Hematopoietic multipotent progenitor cell treated with erythropoietin and hydrocortisone succinate and interleukin-3 and kit ligand, for 17 days (in vitro differentiated cells): ENCODE data around the gene HAND2.

Source experiments
- DNase-seq: peaks from one replicate; pipeline ENCODE4 v3.0.0-alpha.2; 2015; ENCODE audit warnings: low spot score

The HAND2 gene

DNA sequence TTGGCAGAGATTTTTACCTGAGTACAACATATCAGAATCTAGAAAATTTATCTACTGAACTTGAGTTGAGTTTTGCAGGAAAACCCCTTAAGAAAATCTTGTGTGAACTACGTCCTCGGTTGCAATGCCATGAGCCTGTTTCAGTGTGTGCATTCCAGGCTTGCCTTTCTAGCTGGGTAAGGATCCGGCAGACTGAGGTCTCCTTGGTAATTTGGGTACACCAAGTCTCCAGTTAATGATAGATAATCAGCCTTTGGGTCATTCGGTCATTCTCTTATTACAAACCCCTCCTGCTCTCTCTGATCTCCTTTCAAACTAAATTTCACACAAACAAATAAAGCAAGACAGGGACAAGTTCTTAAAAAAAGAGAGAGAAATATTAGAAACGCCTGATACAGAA is 5.9 kb upstream of the HAND2 start:
- DNase-seq = no peak

GRCh38 chr4:173535165-173535902 is 5.3 kb upstream of the HAND2 start:
- DNase-seq = no peak

DNA sequence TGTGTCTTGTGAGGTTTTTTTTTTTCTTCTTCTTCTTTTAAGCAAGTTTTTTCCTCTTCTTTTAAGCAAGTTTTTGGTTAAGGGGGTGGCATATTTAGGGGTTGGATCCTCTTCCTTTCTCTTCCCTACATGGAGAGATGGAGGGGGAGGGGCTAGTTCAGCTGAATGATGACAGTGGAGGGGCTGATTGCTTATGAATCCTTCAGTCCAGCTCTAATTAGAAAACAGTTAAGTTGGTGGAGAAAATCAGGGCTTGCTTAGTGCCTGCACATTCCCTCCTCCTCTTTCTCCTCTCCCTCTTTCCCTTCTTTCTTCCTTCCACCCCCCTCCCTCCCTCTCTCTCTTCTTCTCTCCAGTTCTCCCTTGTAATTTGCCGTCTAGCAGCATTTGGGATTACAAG is 4.4 kb upstream of the HAND2 start:
- DNase-seq = no peak

DNA sequence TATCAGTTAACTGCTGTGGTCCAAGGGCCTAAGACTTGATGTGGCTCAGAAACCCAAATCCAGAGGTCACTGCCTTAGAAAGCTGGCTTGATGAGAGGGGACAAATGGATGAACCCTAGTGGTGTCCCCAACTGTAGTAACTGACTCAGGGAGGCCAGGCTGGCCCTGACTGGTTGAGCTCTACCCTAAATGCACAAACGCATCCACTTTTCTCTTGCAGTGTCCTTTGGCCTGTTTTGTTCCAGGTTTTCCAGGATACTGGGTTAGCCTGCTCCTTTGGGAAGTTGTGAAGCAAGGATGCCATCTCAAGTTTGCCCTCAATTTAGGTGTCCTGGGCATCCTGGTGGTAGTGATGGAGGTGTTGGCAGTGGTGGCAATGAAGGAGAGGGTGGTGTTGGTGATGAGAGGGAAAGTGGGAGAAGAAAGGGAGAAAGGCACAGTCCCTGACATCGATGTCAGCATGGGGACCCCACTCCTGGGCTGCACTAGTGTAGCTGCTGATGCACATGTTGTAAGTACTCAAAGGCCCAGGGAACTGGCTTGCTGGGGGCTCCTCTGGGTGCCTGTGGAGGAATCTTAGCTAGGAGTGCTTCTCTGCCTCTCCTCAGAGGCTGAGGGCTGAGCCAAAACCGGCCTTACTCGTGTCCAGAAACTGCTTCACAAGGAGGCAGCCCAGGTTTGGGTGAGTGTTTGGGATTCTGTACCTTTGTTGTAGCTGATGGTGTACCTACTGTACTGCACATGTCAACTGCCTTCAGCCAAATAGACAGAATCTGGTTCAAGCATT is 2.9 kb upstream of the HAND2 start:
- DNase-seq = no peak

DNA sequence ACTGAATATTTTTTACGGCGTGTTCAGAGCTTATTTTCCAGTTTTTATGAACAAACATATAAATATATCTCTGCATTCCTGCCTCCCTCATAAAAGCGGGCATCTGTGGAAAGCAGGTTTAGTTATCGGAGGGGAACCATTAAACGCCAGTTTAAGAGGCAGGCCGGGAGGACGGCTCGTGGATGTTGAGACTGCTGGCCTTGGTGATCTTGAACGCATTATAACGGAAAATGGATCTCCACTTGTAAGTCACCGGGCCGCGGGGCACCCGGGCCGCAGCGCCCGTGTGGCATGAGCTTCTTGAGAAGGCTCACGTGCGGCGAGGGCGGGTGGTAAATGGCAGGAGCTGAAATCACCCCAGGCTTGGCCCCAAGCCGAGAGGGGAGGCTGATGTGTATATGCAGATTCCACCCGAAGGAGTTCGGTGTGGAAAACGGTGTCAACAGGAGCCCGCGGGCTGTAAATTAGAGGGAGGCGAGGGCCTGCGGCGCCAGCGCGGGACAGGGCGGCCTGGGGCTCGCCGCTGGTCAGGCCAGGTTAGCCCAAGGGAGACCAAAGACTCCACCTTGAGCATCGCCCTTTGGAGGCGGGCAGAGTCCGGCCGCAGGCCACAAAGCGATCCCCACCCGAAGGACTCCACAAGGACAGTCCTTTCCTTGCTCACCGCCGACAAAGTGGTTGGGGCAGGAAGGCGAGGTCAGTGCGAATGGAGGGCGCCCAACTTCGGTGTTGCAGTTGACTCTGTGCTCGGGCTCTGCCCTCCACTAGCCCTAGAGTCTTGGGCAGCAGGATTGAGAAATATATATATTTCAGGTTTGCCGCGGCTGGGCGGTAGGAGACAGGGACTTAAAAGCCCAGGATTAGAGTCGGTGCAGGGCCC is 1.3 kb upstream of the HAND2 start:
- no peak for DNase-seq

DNA sequence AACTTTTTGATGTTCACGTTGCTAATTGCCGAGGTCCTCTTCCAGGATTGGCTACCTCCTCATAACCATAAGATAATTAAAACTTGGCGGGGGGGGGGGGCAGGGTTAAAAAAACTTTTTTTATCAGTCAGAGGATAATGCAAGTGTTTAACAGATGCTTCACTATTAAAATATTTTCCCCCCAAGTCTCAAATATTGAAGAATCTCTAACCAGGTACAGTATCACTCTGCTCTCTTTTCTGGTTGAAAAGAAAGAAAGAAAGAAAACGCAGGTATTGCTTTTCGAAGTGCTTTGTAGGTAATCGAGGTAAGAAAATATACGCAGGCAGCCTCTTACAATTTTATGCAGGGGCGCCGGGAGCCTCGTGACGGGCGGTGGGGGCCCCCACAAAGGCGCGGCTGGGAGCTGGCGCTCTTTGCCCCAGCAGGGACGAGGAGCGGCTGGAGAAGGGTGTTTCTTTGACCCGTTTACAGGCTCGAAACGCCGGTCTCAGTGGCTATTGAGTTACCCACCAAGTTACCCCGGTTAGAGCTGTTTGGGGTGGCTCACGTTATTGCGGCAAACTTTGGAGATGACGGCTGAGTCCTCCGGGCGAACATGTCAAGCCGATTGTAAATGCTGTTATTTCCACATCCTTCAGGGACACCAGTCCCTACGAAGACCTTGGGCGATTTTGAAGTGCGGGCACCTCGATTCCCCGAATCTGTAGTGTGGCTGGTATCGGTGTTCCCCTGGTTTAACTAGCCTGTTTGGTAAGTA is 477 bp upstream of the HAND2 start:
- DNase-seq = no peak

GRCh38 chr4:173528378-173529321 is 1.4 kb downstream of the HAND2 start:
- no peak for DNase-seq

DNA sequence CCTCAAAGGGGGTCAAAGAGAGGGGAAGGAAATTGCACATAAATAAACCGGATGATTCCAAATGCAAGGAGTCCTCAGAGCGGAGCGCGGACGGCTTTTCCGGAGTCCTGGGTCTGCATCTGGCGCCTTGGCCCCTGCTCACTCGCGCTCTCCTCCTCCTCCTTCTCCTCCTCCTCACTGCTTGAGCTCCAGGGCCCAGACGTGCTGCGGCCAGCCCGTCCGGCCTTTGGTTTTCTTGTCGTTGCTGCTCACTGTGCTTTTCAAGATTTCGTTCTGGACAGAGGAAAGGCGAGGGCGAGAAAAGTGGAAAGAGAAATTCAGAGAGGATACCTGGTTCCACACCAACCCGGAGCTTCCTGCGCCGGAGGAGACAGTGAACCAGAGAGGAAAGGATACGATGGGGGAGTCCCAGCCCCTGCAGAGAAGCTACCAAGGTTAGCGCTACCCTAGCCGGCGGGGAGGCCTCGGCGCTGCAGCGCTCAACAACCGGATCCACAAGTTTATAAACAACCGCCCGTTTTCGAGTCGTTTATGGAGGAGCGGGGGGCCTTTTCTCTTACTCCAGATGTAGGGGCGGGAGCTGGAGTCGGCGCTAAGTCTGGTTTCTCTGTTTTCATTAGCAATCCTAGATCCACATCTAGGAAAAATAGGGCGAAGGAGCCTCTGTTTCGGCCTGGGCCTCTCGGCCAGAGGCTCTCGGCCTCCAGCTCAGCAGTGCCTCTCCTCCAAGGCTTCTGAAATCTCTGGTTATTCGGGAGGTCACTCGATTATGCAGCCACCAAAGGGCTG is 2.7 kb downstream of the HAND2 start:
- DNase-seq = no peak

- DNase-seq = no peak
Observed at GRCh38 chr4:173526724-173527102, 3.3 kb downstream of the HAND2 start.

DNA sequence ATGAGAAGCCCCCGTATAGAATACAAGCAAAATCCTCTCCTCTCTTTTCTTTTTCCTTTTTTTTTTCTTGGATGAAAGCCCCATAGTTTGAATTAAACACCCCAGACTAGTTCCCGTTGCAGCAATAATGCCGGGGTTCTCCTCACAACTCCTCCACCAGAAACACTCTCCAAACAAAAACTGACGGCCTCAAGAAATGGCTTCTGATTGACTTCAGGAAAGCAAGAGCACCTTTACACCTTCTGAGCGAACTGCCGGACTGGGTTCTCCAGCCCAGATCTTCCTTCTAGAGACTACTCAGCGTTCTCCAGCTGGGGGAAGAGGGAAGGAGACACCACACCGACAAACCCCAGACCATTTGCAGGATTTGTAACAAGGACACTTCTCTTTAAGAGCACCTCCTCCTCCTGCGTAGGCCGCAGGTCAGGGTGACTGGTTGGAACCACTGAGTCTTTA is 4.0 kb downstream of the HAND2 start:
- DNase-seq = no peak

GRCh38 chr4:173525118-173526011 is 4.7 kb downstream of the HAND2 start:
- DNase-seq = no peak

- no peak for DNase-seq
Observed at GRCh38 chr4:173524218-173525117, 5.6 kb downstream of the HAND2 start.

DNA sequence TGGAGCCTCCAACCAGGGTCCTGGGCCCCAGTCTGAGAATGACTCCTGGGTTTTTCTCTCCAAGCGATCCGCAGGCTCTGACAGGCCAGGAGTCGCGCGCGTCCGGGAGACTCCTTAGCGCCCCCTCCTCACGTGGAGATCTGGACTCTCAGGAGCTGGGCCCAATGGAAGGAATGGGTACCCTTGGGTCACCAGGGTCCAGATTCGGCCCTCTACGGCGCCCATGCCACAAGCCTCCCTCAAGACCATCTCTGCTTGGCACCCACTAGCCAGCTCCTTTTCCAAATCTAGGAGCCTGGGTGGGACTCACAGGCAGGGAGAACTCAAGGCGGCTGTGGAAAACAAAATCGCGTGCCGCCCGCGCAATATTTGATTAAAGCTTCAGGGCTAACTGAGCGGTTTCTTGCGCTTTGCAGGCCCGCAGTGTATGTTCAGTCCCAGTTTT is 7.1 kb downstream of the HAND2 start:
- DNase-seq = no peak

DNA sequence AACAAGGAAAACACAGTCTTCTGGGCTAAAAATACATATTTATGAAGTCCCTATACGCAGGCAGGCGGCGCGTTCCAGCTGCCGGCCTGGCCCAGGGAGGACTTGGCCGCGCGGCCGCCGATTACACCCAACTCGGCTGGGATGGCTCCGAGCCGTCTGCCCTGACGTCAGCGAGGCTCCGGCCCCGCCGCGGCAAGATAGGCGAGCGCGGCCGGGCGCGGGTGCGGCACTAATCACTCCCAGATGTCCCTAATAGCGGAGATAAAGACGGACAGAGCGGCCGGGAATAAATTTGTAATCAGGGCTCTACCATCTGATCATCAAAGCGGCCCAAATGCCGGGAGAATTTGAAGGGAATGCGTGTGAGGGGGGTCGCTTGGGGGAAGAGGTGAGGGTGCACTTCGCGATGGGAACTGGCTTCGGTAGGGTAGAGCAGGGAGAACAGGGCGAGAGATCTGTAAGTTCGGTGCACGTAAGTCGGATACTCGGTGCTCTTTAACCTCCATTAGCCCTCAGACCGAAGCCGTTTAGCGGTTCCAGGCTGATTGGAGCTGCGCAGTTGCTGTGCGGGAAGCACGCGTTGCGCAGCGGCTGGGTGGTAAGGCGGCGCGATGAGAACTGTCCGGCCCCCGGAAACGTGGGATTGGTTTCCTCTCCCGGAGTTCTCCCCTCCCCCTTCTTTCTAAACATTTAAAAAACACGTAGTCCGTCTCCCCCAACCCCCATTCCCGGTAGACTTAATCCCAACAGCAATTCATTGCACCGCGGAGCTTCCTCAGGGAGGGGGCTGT is 7.7 kb downstream of the HAND2 start:
- DNase-seq = no peak

GRCh38 chr4:173521467-173522159 is 8.4 kb downstream of the HAND2 start:
- no peak for DNase-seq

GRCh38 chr4:173520921-173521466 is 9.0 kb downstream of the HAND2 start:
- no peak for DNase-seq
